HG02870 (cell line): Measurements from ENCODE around the gene ANKRD36C.
"Not testable (repeated sequence)": the region's sequence is repeated elsewhere in the genome, so short reads cannot be mapped to it uniquely, and the experiment has no call there.

Experiments used
- ATAC-seq: cut with Tn5 transposase; IDR thresholded peaks from one replicate; pipeline ENCODE4 v1.9.1; 2021; ENCODE audit warnings: mild to moderate bottlenecking, moderate library complexity; ENCODE audit not compliant: unreplicated experiment

Gene ANKRD36C

GRCh38 chr2:96008051-96008450 lies 16.4 kb upstream of the ANKRD36C start:
- ATAC-seq: not testable (repeated sequence)

GRCh38 chr2:96006248-96006647 lies 14.6 kb upstream of the ANKRD36C start:
- ATAC-seq: not testable (repeated sequence)

DNA sequence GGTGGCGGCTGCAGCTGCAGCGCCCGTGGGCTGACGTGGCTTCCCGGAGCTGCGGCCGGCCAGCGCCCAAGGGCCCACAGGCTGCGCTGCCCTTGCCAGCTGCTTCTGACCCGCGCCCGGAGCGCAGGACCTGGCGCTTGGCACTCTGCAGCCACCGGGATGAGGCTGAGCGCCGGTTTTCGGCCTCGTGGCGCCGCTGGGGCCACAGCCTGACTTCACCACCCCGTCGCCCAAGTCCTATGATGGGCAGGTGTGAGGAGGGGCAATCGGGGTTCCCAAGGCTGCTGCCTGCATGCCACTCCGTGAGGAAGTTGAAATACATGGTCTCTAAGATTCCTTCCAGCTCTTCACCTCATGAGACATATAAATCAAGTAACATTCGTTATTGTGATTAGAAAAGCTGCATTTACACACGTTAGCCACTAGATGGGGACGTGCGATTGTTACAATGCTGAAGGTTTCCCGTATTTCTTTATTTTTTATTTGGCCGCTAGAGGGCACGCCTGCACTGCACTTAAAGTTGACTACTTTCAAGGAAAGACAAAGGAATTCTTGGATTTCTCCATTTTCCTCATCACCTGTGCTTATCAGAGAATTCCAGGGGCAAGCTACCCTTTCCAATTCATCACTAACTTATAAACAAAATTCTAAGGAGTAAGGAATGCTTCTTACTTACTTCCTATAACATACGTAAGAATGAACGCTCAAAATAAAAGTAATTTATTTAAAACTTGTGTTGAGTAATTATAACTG lies 1.1 kb upstream of the ANKRD36C start:
- ATAC-seq: peak; percentile 39

DNA sequence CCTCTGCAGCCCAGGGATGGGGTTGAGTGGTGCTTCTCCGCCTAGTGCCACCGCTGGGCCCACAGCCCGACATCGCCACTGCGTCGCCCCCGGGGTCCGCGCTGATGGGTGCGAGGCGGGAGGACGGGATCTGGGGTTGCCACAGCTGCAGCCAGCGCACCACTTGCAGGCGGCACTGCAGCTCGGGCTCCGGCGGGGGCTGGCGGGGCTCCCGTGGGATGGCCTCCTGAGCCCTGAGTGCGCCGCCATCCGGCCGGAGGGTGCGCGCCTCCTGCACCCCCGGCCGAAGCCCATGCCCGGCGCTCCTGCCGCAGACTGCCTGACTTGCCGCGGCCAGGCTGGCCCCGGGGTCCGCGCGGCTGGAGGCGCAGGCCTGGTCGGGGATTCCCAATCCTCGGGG lies 478 bp upstream of the ANKRD36C start:
- peak; percentile 44 for ATAC-seq

DNA sequence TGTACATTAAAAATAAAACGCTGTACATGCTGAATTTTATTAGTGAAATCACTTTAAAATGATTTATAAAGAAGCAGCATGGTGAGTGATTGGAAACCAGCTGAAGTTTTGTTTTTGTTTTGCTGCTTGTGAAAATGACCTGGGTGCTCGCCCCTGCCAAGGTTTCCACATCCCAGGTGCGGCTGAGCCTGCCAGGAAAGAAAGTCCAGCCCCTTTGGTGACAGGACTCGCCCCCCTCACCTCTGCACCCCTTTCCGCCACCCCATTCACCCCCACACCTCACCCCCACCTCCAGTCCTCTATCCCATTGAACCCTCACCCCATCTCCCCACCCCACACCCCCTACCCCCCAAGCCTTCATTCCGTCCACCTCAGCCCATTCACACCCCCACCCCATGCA lies 740 bp downstream of the ANKRD36C start:
- not testable (repeated sequence) for ATAC-seq

GRCh38 chr2:95951662-95952061 lies 40.0 kb downstream of the ANKRD36C start:
- ATAC-seq: not testable (repeated sequence)

DNA sequence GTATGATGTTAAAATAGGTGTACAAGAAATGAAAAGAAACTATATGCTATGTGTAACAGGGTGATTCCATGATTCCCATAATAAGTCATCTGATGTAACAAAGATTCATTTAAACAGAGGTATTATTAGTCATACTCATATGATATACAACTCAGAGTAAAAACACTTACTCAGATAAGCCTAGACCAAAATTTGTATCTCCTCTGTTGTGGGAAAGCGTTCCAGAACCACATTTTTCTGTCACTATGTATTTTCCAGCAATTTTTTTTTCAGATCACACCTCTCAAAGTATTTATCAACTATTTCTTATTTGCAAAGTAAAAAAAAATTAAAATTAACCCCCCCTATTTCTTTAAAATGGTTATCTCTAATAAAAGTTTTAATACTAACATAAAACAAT lies 43.6 kb downstream of the ANKRD36C start:
- ATAC-seq: not testable (repeated sequence)

DNA sequence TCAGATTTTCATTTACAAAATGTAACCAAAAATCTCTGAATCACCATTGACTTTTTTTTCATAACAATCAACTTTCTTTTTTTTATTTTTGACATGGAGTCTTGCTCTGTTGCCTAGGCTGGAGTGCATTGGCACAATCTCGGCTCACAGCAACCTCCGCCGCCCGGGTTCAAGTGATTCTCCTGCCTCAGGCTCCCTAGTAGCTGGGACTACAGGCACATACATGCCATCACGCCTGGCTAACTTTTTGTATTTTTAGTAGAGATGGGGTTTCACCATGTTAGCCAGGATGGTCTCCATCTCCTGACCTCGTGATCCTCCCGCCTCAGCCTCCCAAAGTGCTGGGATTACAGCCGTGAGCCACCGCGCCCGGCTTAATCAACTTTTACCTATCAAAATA lies 51.7 kb downstream of the ANKRD36C start:
- ATAC-seq: not testable (repeated sequence)

GRCh38 chr2:95930740-95931139 lies 60.9 kb downstream of the ANKRD36C start:
- not testable (repeated sequence) for ATAC-seq

DNA sequence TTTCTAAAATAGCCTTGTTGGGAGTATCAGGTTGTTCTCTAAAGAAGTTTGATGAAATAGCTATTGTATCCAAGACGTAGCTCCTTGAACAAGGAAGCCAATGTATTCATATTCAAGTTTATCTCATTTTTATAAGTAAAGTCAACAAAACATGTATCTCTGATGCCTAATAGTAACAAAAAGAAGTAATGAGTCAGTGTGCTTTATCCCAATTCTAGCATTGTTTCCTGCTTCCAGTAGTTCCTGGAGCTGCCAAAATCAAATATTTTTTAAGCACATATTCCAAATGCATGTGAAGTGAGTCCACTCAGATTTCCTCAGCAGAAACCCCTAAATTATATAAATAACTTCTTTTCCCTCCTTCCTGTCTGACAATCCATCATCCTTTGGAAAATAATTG lies 74.6 kb downstream of the ANKRD36C start:
- ATAC-seq: not testable (repeated sequence)

- not testable (repeated sequence) for ATAC-seq
Observed at GRCh38 chr2:95915131-95915530, 76.5 kb downstream of the ANKRD36C start.

GRCh38 chr2:95911431-95911830 lies 80.2 kb downstream of the ANKRD36C start:
- not testable (repeated sequence) for ATAC-seq

DNA sequence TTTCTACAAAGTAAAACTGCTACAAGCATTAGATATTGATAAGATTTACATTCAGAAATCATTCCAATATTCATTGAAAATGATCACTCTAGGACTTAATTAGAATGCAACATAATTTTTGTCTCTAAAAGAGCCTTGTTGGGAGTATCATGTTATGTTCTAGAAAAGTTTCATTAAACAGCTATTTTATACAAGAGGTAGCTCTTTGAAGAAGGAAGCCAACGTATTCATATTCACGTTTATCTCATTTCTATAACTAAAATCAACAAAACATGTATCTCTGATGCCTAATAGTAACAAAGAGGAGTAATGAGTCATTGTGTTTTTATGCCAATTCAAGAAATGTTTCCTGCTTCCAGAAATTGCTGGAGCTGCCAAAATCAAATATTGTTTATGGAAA lies 97.2 kb downstream of the ANKRD36C start:
- not testable (repeated sequence) for ATAC-seq

- ATAC-seq: not testable (repeated sequence)
Observed at GRCh38 chr2:95867929-95868328, 123.7 kb downstream of the ANKRD36C start.

GRCh38 chr2:95867047-95867677 lies 124.5 kb downstream of the ANKRD36C start:
- ATAC-seq: not testable (repeated sequence)

GRCh38 chr2:95862121-95862520 lies 129.5 kb downstream of the ANKRD36C start:
- ATAC-seq: not testable (repeated sequence)

DNA sequence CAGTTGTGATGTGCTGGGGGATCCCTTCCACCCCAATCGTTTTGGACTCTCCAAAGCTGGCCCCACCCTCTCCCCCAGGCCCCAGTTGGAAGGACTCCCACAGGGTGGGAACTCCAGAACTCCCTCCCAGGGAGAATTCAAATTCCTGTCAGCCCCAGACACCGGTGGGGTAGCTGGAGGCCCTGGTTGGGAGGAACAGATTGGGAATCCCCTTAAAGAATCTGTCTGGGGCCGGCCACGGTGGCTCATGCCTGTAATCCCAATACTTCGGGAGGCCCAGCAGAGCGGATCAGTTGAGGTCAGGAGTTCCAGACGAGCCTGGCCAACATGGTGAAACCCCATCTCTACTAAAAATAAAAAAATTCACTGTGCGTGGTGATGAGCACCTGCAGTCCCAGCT lies 155.5 kb downstream of the ANKRD36C start:
- ATAC-seq: no peak

DNA sequence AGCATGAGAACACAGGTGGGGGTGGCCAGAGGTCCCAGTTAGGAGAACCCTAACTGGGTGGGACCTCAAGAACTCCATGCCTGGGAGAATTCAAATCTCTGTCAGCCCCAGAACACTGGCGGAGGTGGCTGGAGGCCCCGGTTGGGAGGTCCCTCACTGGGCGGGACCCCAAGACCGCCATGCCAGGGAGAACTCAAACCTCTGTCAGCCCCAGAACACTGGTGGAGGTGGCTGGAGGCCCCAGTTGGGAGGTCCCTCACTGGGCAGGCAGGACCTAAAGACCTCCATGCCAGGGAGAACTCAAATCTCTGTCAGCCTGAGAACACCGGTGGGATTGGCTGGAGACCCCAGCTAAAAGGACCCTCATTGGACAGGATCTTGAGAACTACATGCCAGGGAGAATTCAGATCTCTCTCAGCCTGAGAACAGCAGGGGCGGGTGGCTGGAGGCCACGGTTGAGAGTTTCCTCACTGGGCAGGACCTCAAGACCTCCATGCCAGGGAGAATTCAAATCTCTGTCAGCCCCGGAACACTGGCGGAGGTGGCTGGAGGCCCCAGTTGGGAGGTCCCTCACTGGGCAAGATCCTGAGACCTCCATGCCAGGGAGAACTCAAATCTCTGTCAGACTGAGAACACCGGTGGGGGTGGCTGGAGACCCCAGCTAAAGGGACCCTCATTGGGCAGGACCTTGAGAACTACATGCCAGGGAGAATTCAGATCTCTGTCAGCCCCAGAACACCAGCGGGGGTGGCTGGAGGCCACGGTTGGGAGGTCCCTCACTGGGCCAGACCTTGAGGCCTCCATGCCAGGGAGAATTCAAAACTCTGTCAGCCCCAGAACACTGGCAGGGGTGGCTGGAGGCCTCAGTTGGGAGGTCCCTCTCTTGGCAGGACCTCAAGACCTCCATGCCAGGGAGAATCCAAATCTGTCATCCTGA lies 157.3 kb downstream of the ANKRD36C start:
- not testable (repeated sequence) for ATAC-seq

GRCh38 chr2:95824218-95824617 lies 167.4 kb downstream of the ANKRD36C start:
- ATAC-seq: not testable (repeated sequence)

DNA sequence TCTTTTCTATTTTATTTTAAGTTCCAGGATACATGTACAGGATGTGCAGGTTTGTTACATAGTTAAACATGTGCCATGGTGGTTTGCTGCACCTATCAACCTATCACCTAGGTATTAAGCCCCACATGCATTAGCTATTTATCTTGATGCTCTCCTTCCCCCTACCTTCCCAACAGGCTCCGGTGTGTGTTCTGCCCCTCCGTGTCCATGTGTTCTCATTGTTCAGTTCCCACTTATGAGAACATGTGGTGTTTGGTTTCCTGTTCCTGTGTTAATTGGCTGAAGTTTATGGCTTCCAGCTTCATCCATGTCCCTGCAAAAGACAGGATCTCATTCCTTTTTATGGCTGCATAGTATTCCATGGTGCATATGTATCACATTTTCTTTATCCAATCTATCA lies 174.1 kb downstream of the ANKRD36C start:
- ATAC-seq: not testable (repeated sequence)

DNA sequence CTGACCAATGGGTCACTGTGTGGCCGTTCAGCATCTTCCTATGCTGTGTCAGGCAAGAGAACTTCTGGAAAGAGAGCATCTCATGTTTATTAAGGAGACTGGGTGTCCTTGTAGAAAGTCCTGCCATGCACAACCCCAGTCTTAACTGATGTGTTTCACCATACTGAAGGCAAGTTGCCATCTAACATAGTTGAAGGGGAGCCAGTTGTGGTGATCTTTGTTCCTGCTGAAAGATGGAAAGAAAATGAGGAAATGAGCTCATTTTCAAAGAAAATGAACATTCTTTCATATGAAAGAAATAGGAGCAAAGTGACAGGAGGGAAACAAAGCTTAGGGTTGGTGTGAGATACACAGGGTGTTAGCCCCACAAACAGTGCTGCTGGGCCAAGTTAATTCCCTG lies 178.3 kb downstream of the ANKRD36C start:
- ATAC-seq: not testable (repeated sequence)
